ENCODE results near the gene NEDD4L. TPM values are rescaled to one million over a fixed set of nuclear protein-coding genes. Genes with fewer than 3 reads are reported as not detected.

The NEDD4L gene
- total RNA-seq, 5 donors from 2014 or later (not counting 1 experiment from before 2014, with no cell fraction given): 4.4 to 10.7 (median 6.7) TPM

GRCh38 chr18:58405107-58405898 is 361.3 kb downstream of the NEDD4L start:
- Histone ChIP-seq H3K9me3 (no peaks in the 10 kb centered on the region), H3K4me3 (ENCODE audit: control insufficient read depth in 1 of 2, extremely low read depth in 1 of 2, low read length in 1 of 2) (no peak overlapping the region), H3K27me3 (replicated peaks in 1 of 2; ENCODE audit: control insufficient read depth in 2 of 2, extremely low read depth in 1 of 2, insufficient read depth in 2 of 2, low read length in 1 of 2) (peaks cover 0 to 7% of the 10 kb centered on the region in 2 experiments), H3K27ac (ENCODE audit: low read length) (no peak overlapping the region), H3K4me1 (ENCODE audit: control insufficient read depth in 1 of 2, extremely low read depth in 1 of 2, insufficient read depth in 2 of 2, low read length in 2 of 2) (peaks cover 4 to 8% of the 10 kb centered on the region in 2 experiments), H3K36me3 (ENCODE audit: control insufficient read depth in 2 of 2, extremely low read depth in 1 of 2, insufficient read depth in 1 of 2, low read length in 1 of 2) (no peaks in the 10 kb centered on the region)
- POLR2A ChIA-PET: no interaction called here
- Mint-ChIP-seq H3K27ac (no peak overlapping the region), H3K9me3 (no peaks in the 10 kb centered on the region), H3K4me1 (peaks cover 9 to 14% (median 14%) of the 10 kb centered on the region in 3 donors), H3K36me3 (no peaks in the 10 kb centered on the region), H3K27me3 (no peaks in the 10 kb centered on the region), H3K4me3 (no peak overlapping the region)
- DNase-seq (no peak), ATAC-seq (replicated peaks in 1 of 4) (no peak)
- CTCF ChIA-PET: no interaction called here
- WGBS (ENCODE audit: insufficient coverage): 77% methylated on average over 11 of the region's 16 CpGs

GRCh38 chr18:58407263-58407648 is 363.2 kb downstream of the NEDD4L start:
- Histone ChIP-seq H3K4me1 (ENCODE audit: control insufficient read depth in 1 of 2, extremely low read depth in 1 of 2, insufficient read depth in 2 of 2, low read length in 2 of 2) (no peaks in the 10 kb centered on the region), H3K4me3 (ENCODE audit: control insufficient read depth in 1 of 2, extremely low read depth in 1 of 2, low read length in 1 of 2) (no peak overlapping the region), H3K27me3 (replicated peaks in 1 of 2; ENCODE audit: control insufficient read depth in 2 of 2, extremely low read depth in 1 of 2, insufficient read depth in 2 of 2, low read length in 1 of 2) (peaks cover 0 to 7% of the 10 kb centered on the region in 2 experiments), H3K36me3 (ENCODE audit: control insufficient read depth in 2 of 2, extremely low read depth in 1 of 2, insufficient read depth in 1 of 2, low read length in 1 of 2) (no peaks in the 10 kb centered on the region), H3K27ac (ENCODE audit: low read length) (no peak overlapping the region), H3K9me3 (no peaks in the 10 kb centered on the region)
- DNase-seq (no peak), ATAC-seq (replicated peaks in 1 of 4) (no peak)
- Mint-ChIP-seq H3K9me3 (no peaks in the 10 kb centered on the region), H3K27ac (no peak overlapping the region), H3K36me3 (no peaks in the 10 kb centered on the region), H3K4me3 (no peak overlapping the region), H3K27me3 (no peaks in the 10 kb centered on the region), H3K4me1 (no peaks in the 10 kb centered on the region)
- WGBS (ENCODE audit: insufficient coverage): 79% methylated on average over 2 of the region's 7 CpGs
- POLR2A ChIA-PET: no interaction called here
- CTCF ChIA-PET: no interaction called here

- H3K27ac Mint-ChIP-seq: no peak overlapping the region
- no peaks in the 10 kb centered on the region for H3K36me3 ChIP-seq (ENCODE audit: control insufficient read depth in 2 of 2, extremely low read depth in 1 of 2, insufficient read depth in 1 of 2, low read length in 1 of 2)
- H3K4me1 Mint-ChIP-seq: no peaks in the 10 kb centered on the region
- H3K27ac ChIP-seq (ENCODE audit: low read length): no peak overlapping the region
- no peaks in the 10 kb centered on the region for H3K4me1 ChIP-seq (ENCODE audit: control insufficient read depth in 1 of 2, extremely low read depth in 1 of 2, insufficient read depth in 2 of 2, low read length in 2 of 2)
- DNase-seq: no peak
- no peak overlapping the region for H3K4me3 ChIP-seq (ENCODE audit: control insufficient read depth in 1 of 2, extremely low read depth in 1 of 2, low read length in 1 of 2)
- POLR2A ChIA-PET: no interaction called here
- no peak overlapping the region for H3K4me3 Mint-ChIP-seq
- CTCF ChIA-PET: no interaction called here
- H3K9me3 ChIP-seq: no peaks in the 10 kb centered on the region
- H3K9me3 Mint-ChIP-seq: no peaks in the 10 kb centered on the region
- 79% methylated on average over 6 of the region's 6 CpGs for WGBS (ENCODE audit: insufficient coverage)
- no peaks in the 10 kb centered on the region for H3K36me3 Mint-ChIP-seq
- ATAC-seq (replicated peaks in 1 of 4): no peak
- no peaks in the 10 kb centered on the region for H3K27me3 Mint-ChIP-seq
- H3K27me3 ChIP-seq (replicated peaks in 1 of 2; ENCODE audit: control insufficient read depth in 2 of 2, extremely low read depth in 1 of 2, insufficient read depth in 2 of 2, low read length in 1 of 2): peaks cover 0 to 7% of the 10 kb centered on the region in 2 experiments
Observed at GRCh38 chr18:58407649-58408407, 363.8 kb downstream of the NEDD4L start.

- H3K4me1 Mint-ChIP-seq: no peaks in the 10 kb centered on the region
- ATAC-seq (replicated peaks in 1 of 4): no peak
- H3K27ac Mint-ChIP-seq: no peak overlapping the region
- H3K27me3 Mint-ChIP-seq: no peaks in the 10 kb centered on the region
- no peak for DNase-seq
- H3K36me3 Mint-ChIP-seq: no peaks in the 10 kb centered on the region
- Histone ChIP-seq H3K4me1 (ENCODE audit: control insufficient read depth in 1 of 2, extremely low read depth in 1 of 2, insufficient read depth in 2 of 2, low read length in 2 of 2) (no peaks in the 10 kb centered on the region), H3K4me3 (ENCODE audit: control insufficient read depth in 1 of 2, extremely low read depth in 1 of 2, low read length in 1 of 2) (no peak overlapping the region), H3K27me3 (replicated peaks in 1 of 2; ENCODE audit: control insufficient read depth in 2 of 2, extremely low read depth in 1 of 2, insufficient read depth in 2 of 2, low read length in 1 of 2) (peaks cover 0 to 7% of the 10 kb centered on the region in 2 experiments), H3K36me3 (ENCODE audit: control insufficient read depth in 2 of 2, extremely low read depth in 1 of 2, insufficient read depth in 1 of 2, low read length in 1 of 2) (no peaks in the 10 kb centered on the region), H3K9me3 (no peaks in the 10 kb centered on the region), H3K27ac (ENCODE audit: low read length) (no peak overlapping the region)
- H3K4me3 Mint-ChIP-seq: no peak overlapping the region
- ChIA-PET POLR2A (no interaction called here), CTCF (no interaction called here)
- 79% methylated on average over 2 of the region's 4 CpGs for WGBS (ENCODE audit: insufficient coverage)
- H3K9me3 Mint-ChIP-seq: no peaks in the 10 kb centered on the region
Observed at GRCh38 chr18:58408665-58409064, 364.6 kb downstream of the NEDD4L start.

- Mint-ChIP-seq H3K9me3 (no peaks in the 10 kb centered on the region), H3K27me3 (no peaks in the 10 kb centered on the region), H3K4me1 (no peaks in the 10 kb centered on the region), H3K27ac (no peak overlapping the region), H3K4me3 (no peak overlapping the region), H3K36me3 (no peaks in the 10 kb centered on the region)
- no peak for ATAC-seq (replicated peaks in 1 of 4)
- no peak overlapping the region for H3K27ac ChIP-seq (ENCODE audit: low read length)
- peaks cover 0 to 7% of the 10 kb centered on the region in 2 experiments for H3K27me3 ChIP-seq (replicated peaks in 1 of 2; ENCODE audit: control insufficient read depth in 2 of 2, extremely low read depth in 1 of 2, insufficient read depth in 2 of 2, low read length in 1 of 2)
- POLR2A ChIA-PET: no interaction called here
- CTCF ChIA-PET: no interaction called here
- no peaks in the 10 kb centered on the region for H3K4me1 ChIP-seq (ENCODE audit: control insufficient read depth in 1 of 2, extremely low read depth in 1 of 2, insufficient read depth in 2 of 2, low read length in 2 of 2)
- no peaks in the 10 kb centered on the region for H3K9me3 ChIP-seq
- 81% methylated on average over 3 of the region's 5 CpGs for WGBS (ENCODE audit: insufficient coverage)
- no peak for DNase-seq
- no peak overlapping the region for H3K4me3 ChIP-seq (ENCODE audit: control insufficient read depth in 1 of 2, extremely low read depth in 1 of 2, low read length in 1 of 2)
- H3K36me3 ChIP-seq (ENCODE audit: control insufficient read depth in 2 of 2, extremely low read depth in 1 of 2, insufficient read depth in 1 of 2, low read length in 1 of 2): no peaks in the 10 kb centered on the region
Observed at GRCh38 chr18:58409802-58410445, 365.9 kb downstream of the NEDD4L start.

- H3K27me3 ChIP-seq (replicated peaks in 1 of 2; ENCODE audit: control insufficient read depth in 2 of 2, extremely low read depth in 1 of 2, insufficient read depth in 2 of 2, low read length in 1 of 2): peaks cover 0 to 2% of the 10 kb centered on the region in 2 experiments
- Mint-ChIP-seq H3K27me3 (no peaks in the 10 kb centered on the region), H3K4me3 (no peak overlapping the region), H3K36me3 (no peaks in the 10 kb centered on the region), H3K4me1 (no peaks in the 10 kb centered on the region), H3K27ac (no peak overlapping the region), H3K9me3 (no peaks in the 10 kb centered on the region)
- no peak overlapping the region for H3K4me3 ChIP-seq (ENCODE audit: control insufficient read depth in 1 of 2, extremely low read depth in 1 of 2, low read length in 1 of 2)
- ATAC-seq (replicated peaks in 1 of 4): no peak
- DNase-seq: no peak
- no peak overlapping the region for H3K27ac ChIP-seq (ENCODE audit: low read length)
- WGBS (ENCODE audit: insufficient coverage): 40% methylated on average over 1 of the region's 7 CpGs
- H3K36me3 ChIP-seq (ENCODE audit: control insufficient read depth in 2 of 2, extremely low read depth in 1 of 2, insufficient read depth in 1 of 2, low read length in 1 of 2): no peaks in the 10 kb centered on the region
- CTCF ChIA-PET: interaction anchor here in 1 of 2 donors (0.6 kb wide), 1 partner anchor 315 kb away, joined by 5 read pairs; no protein-coding TSS in a partner anchor
- no peaks in the 10 kb centered on the region for H3K4me1 ChIP-seq (ENCODE audit: control insufficient read depth in 1 of 2, extremely low read depth in 1 of 2, insufficient read depth in 2 of 2, low read length in 2 of 2)
- POLR2A ChIA-PET: no interaction called here
- no peaks in the 10 kb centered on the region for H3K9me3 ChIP-seq
Observed at GRCh38 chr18:58411323-58411722, 367.3 kb downstream of the NEDD4L start.

Data from T-cell (primary cell).